HG02678 (cell line): ENCODE measurements around the gene ZNF835.

Experiments
- ATAC-seq: cut with Tn5 transposase; IDR thresholded peaks from one replicate; pipeline ENCODE4 v1.9.1; 2021; ENCODE audit warnings: mild to moderate bottlenecking, moderate library complexity; ENCODE audit not compliant: unreplicated experiment

The ZNF835 gene

DNA sequence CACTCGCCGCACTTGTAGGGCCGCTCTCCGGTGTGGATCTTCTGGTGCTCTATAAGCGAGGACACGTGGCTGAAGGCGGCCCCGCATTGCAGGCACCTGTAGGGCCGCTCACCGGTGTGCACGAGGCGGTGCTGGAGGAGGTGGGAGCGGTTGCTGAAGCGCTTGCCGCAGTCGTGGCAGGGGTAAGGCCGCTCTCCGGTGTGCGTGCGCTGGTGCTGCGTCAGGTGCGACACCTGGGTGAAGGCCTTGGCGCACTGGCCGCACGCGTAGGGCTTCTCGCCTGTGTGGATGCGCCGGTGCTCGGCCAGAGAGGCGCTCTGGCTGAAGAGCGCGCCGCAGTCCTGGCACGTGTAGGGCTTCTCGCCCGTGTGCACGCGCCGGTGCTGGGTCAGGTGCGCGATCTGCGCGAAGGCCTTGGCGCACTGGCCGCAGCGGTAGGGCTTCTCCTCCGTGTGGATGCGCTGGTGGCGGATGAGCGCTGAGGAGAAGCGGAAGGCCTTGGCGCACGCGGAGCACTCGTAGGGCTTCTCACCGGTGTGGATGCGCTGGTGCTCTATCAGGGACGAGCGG is 7.5 kb downstream of the ZNF835 start:
- ATAC-seq, result no peak

GRCh38 chr19:56661248-56661647 is 10.3 kb downstream of the ZNF835 start:
- ATAC-seq, result no peak

DNA sequence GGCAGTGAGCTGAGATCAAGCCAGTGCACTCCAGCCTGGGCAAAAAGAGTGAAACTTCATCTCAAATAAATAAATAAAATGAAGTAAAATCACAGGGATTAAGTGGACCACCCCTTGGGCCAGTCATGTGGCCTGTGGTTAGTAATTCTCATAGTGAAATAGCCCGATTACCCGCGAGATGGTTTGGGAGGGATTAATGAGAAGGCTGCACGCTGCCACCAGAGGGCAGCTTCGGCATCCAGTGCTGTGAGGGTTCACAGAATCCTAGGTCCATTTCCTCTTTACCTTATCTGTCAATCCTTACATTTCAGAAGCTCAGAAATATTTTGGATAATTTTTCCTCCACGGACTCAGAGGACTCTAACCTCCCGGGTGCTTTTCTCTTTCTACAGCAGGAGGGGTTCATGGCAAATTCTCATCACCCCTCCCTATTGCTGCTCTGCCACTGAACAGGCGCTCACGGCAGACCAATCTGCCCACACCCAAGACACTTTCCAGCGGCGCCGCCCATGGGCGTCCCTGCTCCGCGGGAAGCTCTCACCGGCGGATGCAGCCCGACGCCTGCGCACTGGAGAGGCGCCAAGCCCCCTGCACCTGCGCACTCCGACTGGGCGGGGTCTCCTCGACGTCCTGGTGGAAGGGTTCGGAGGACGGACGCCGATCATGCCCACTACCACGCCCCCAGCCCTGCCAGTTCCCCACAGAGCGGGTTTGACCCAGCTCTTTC is 11.0 kb downstream of the ZNF835 start:
- ATAC-seq, result no peak

DNA sequence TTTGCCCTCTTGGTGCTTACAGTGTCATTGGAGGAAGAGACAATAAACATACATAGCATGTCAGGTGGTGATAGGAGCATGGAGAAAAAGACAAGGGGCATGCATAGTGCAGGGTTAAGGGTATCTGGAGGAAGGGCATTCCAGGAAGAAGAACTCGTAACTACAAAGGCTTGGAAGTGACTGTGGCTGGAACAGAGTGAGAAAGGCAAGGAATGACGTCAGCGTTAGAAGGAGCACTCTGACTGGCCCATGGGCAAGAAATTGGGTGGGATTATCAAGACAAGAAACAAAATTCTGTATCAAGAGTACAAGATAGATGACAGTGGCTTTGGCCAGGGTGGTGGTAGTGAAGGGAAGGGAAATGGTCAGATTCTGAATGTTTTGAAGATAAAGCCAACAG is 17.4 kb downstream of the ZNF835 start:
- ATAC-seq, result no peak

- no peak for ATAC-seq
Observed at GRCh38 chr19:56643460-56643955, 28.0 kb downstream of the ZNF835 start.

DNA sequence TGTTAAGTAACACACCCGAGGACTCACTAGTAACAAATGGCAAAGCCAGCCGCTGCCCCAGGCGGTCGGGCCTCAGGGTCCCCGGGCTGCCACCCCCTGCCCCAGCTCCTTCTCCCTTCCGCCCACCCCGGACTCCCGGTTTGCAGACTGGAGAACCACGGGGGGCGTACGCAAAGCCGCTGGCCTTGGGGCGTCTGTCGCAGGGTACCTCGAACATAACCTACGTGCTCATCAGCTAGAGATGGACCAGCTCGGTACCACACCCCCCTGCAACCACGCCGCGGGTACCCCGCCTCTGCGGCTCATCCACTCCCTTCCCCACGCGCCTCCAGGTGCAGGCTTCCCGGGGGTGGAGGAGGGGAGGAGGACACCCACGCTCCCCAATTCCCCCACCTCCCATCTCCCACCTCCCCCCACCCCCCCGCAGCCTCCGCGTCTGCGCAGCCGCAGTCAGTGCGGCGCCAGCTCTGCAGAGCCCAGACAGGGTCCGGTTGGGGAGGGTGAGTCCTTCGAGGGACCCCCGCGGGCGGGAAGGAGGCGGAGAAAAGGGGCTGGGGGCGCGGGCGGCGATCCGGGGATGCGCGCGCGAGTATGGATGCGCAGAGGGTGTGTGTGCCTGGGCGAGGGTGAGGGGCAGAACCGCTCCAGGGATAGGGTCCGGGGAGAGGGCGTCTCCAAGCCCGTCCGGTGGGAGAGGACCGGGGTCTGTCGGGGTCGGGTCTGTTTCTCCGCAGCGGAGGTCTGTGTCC is 28.7 kb downstream of the ZNF835 start, which contains the start of gene SMIM17:
Gene SMIM17 (plus strand): TSS at position 449 of the 749 bp plus-strand sequence. CDS start 2,509 bp downstream, outside the sequence.
- no peak for ATAC-seq

GRCh38 chr19:56639217-56639616 is 32.3 kb downstream of the ZNF835 start:
- ATAC-seq, result no peak

GRCh38 chr19:56637976-56638555 is 33.5 kb downstream of the ZNF835 start:
- ATAC-seq, result no peak

DNA sequence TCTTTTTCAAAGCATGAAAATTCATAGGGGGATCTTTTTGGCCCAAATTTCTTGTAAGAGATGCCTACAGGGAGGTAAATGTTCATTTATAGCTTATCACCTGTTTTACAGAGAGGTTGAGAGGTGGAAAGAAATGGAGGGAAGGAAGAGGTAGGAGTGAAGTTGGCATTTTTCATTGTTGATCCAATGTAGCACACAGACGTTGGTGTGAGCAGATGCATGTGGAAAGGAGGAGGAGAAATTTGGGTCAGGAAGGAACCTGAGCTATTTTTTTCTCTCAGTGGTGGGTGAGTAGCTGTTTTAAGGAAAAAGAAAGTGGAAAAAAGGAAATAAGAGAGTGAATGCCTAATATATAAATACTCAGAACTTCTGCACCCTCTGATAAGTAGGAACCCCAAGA is 38.5 kb downstream of the ZNF835 start:
- no peak for ATAC-seq

DNA sequence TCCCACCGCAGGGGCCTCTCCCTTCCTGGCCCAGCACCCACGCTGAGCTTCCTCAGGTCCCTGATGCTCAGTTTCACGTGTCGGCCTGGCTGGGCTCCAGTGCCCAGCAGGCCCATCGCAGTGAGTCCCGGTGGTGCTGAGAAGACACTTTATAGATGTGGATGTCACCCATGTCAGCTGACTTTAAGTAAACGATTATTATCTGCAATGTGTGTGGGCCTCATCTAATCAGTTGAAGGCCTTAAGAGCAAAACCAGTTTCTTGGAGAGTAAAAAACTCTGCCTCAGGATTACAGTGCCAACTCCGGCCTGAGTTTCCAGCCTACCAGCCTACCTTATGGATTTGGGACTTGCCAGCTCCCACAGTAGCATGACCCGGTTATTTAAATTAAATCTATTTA is 45.8 kb downstream of the ZNF835 start:
- no peak for ATAC-seq

DNA sequence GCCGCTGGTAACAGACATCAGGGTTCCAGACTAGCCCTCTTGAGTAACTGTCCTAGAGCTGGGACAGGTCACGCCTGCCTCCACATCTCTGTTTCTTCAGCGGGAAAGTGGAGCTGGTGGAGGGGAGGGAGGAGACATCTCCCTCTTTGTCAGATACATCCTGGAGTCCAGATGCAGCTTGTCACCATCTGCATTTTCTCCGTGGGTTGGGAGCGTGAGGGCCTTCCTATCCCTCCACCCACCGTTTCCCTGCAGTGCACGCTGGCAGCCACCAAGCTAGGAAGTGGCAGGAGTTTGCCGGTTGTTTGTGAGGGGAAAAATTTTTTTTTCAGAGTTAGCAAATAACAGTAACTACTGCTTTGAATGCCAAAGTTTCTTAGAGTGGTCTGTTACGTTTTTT is 48.6 kb downstream of the ZNF835 start:
- ATAC-seq, result no peak

DNA sequence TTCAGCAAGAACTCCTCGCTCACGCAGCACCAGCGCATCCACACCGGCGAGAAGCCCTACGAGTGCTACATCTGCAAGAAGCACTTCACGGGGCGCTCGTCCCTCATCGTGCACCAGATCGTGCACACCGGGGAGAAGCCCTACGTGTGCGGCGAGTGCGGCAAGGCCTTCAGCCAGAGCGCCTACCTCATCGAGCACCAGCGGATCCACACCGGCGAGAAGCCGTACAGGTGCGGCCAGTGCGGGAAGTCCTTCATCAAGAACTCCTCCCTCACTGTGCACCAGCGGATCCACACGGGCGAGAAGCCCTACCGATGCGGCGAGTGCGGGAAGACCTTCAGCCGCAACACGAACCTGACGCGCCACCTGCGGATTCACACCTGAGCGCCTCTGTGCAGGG is 49.2 kb downstream of the ZNF835 start:
- no peak for ATAC-seq

DNA sequence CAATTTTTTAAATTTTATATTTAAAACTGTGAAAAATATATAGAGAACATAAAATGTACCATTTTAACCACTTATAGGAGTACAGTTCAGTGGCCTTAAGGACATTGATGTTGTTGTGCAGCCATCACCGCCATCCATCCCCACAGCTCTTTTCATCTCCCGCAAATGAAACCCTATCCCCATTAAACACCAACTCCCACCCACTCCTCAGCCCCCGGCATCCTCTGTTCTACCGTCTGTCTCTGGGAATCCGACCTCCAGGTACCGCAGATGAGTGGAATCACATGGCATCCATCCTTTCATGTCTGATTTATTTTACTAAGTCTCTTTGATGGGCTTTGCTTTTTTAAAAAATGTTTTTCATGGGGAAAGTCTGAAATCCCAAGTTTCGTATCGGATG is 52.4 kb downstream of the ZNF835 start:
- ATAC-seq, result no peak

GRCh38 chr19:56617531-56617930 is 54.0 kb downstream of the ZNF835 start:
- ATAC-seq, result no peak

DNA sequence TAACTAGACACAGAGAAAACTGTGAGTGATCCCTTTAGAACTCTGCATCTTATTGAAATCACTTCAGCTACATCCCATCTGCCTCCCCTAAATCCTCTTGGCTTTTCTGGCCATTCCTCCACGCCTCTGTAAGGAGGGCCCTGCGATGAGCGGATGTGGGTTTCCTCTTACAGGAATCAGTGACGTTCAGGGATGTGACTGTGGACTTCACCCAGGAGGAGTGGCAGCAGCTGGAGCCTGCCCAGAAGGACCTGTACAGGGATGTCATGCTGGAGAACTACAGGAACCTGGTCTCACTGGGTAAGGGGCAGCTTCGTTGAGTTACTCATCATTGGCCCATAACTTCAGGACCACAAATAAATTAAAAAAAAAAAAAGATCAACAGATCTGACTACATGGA is 57.9 kb downstream of the ZNF835 start:
- ATAC-seq, result no peak

GRCh38 chr19:56612737-56613136 is 58.8 kb downstream of the ZNF835 start:
- ATAC-seq, result no peak
